Psoas muscle (tissue), 8 donors: ENCODE data around the gene MIEF1. TPM values are rescaled to one million over a fixed set of nuclear protein-coding genes. Genes with fewer than 3 reads are reported as not detected.
A peak's percentile ranks its signal among the peaks of the same experiment; 100 is the strongest.

Source experiments
- ATAC-seq, 4 donors: fragments of 200-7000 bp; cut with Tn5 transposase; one replicate each; pipeline ENCODE4 v1.9.1; 2020; ENCODE audit warnings: moderate library complexity in 3 of 4, mild to moderate bottlenecking in 2 of 4
- DNase-seq, 2 donors: peaks; one replicate each; pipeline ENCODE4 v3.0.0-alpha.2; 2020
- H3K27ac ChIP-seq: fragments of 200-600 bp; one replicate; pipeline ENCODE4 v1.8.0; 2022
- H3K27me3 ChIP-seq, 3 donors: fragments of 200-600 bp in 1 of 3; one replicate each; pipeline versions ENCODE4 v1.6.1 to v1.8.0; 2013 to 2022; ENCODE audit warnings: low read length in 2 of 3, mild to moderate bottlenecking in 2 of 3, moderate library complexity in 1 of 3; ENCODE audit not compliant: insufficient read depth in 3 of 3
- H3K36me3 ChIP-seq, 2 donors: fragments of 200-600 bp in 1 of 2; one replicate each; pipeline versions ENCODE4 v1.6.1 to v1.8.0; 2013 to 2022; ENCODE audit warnings: low read depth in 1 of 2, mild to moderate bottlenecking in 1 of 2, moderate library complexity in 1 of 2; ENCODE audit not compliant: insufficient read depth in 1 of 2
- H3K4me1 ChIP-seq: fragments of 200-600 bp; one replicate; pipeline ENCODE4 v1.8.0; 2022
- H3K4me3 ChIP-seq: fragments of 200-600 bp; one replicate; pipeline ENCODE4 v1.8.0; 2022; ENCODE audit warnings: mild to moderate bottlenecking
- H3K9me3 ChIP-seq: fragments of 200-600 bp; one replicate; pipeline ENCODE4 v1.8.0; 2022
- WGBS, 3 donors: extraction: QIAGEN DNeasy Blood & Tissue Kit; methylation state at CpG; one replicate each; pipeline versions ENCODE4 v1.1.6 to v1.1.7; 2013; 5-methylcytosine and 5-hydroxymethylcytosine counted together
- intact Hi-C, 2 donors: fragments of 100-400 bp; cut with DNase I; formaldehyde crosslinking; loops; one replicate each; pipeline versions ENCODE4 v1.11.0 to v1.14.2; 2022
- polyA plus RNA-seq, 3 donors: library from polyadenylated mRNA; stranded (reverse); fragments of 200-250 nt; gene quantifications; one replicate each; pipeline ENCODE4 v1.2.3, GENCODE V29; 2013
- total RNA-seq, 4 donors: library from RNA; stranded (reverse); fragmentation: NEBNext Ultra II Directional in 2 of 4; extraction: Animal tissue kit (Norgen Biotek cat#: 25700) in 2 of 4; gene quantifications; one replicate each; pipeline versions ENCODE4 v1.2.1 to v1.2.4, GENCODE V29; 2021 to 2023
- TF ChIP-seq, protein P1 (sequence below): fragments of 200-600 bp; IDR thresholded peaks from one replicate; pipeline ENCODE4 v1.8.0; 2022; ENCODE audit warnings: antibody characterized with exemption
- donor health status: healthy with polysubstance abuse.
- donor health status: DM: no; HTN: no; CAD: no; lungs with moderate emphysema.
- donor health status: Bipolar disorder and iron deficiency.
- donor health status: healthy.
- donor health status: DM: yes; HTN: yes; CAD: no.
- donor health status: DM: no; HTN: no; CAD: no.
- donor health status: DM: no; HTN: no; CAD: no.
- donor health status: DM: yes; HTN: yes; CAD: no.

Gene MIEF1
- total and polyA plus RNA-seq, 7 donors = 7.4 to 20.9 (median 14.0) TPM

DNA sequence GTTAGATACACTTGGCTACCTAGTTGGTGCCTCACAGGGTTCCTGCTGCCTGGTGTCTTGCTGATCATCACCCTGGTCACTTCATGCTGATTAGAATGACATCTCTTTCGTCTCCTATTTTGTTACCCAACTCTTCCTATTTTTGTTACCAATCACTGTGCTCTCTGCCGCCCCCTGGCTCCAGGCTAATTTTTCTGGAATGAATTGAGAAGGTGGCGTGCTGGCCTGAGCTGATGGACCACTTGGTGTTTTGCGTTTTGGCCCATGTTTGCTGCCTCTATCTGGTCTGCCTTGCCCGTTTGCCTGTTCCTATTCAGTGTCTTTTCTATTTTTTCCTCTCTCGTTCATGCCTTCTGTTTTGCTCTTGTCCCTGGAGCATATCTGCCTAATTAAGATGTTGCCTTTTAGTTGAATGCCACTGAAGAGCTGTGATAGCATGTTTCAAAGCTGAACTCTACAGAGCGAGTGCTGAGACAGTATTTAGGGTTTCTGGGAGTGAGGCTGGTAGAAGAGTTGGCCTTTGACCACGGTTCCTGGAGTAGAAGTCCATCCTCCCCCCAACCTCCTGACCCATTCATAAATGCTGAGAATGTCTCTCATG lies 12.4 kb downstream of the MIEF1 start:
- Histone ChIP-seq H3K27ac (no peak overlapping the region), H3K9me3 (no peaks in the 10 kb centered on the region), H3K27me3 (no peaks in the 10 kb centered on the region), H3K4me1 (peaks cover 19% of the 10 kb centered on the region), H3K36me3 (peaks cover 3 to 74% of the 10 kb centered on the region in 2 donors), H3K4me3 (no peak overlapping the region)
- intact Hi-C loops = loop anchor here in 1 of 2 donors (10.0 kb wide), 1 partner anchor 170 kb away; the partner anchor contains the start of gene SYNGR1
- TF ChIP-seq, protein P1, sequence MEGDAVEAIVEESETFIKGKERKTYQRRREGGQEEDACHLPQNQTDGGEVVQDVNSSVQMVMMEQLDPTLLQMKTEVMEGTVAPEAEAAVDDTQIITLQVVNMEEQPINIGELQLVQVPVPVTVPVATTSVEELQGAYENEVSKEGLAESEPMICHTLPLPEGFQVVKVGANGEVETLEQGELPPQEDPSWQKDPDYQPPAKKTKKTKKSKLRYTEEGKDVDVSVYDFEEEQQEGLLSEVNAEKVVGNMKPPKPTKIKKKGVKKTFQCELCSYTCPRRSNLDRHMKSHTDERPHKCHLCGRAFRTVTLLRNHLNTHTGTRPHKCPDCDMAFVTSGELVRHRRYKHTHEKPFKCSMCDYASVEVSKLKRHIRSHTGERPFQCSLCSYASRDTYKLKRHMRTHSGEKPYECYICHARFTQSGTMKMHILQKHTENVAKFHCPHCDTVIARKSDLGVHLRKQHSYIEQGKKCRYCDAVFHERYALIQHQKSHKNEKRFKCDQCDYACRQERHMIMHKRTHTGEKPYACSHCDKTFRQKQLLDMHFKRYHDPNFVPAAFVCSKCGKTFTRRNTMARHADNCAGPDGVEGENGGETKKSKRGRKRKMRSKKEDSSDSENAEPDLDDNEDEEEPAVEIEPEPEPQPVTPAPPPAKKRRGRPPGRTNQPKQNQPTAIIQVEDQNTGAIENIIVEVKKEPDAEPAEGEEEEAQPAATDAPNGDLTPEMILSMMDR = peak; percentile 66
- 38 to 47% (median 44%) methylated on average over 8 of the region's 8 CpGs for WGBS, 3 donors
- DNase-seq (peak in 1 of 2 donors; percentile 64), ATAC-seq (peak; percentile 31 to 58 (median 36))

DNA sequence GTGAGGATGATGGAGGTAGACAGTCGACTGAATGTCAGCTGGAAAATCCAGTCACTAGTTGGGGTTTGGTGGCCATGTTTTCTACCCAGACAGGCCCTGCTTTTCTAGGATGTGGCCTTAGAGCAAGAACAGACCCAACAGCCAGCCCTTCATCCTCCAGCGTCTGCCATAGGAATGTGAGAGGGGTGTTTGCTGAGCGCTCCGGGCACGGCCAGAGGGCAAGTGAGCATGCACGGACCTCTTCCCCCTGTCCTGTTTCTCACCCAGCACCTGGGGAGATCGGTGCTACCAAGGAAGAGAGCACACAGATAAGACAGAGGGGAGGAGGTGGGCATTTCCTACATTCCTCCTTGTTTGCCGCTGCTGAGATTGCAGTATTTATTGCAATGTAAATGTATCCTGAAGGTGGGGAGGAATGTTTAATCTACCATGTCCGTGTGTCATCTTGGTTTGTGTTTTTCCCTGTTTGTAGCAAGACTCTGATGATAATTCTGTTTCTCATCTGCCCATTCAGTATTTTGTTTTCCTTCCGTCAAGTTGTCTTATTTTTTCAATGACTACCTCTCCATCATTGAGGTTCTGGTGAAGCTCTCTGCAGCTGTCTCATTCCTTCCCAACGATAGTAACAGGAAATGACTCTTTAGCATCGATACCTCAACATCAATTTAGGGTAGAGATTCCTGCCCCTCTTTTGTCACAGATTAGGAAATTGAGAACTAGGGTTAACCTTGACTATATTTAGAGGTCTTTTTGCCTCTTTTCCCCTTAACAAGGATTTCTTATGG lies 13.4 kb downstream of the MIEF1 start:
- Histone ChIP-seq H3K27ac (no peak overlapping the region), H3K4me1 (peaks cover 19% of the 10 kb centered on the region), H3K4me3 (no peak overlapping the region), H3K27me3 (no peaks in the 10 kb centered on the region), H3K36me3 (peaks cover 3 to 64% of the 10 kb centered on the region in 2 donors), H3K9me3 (no peaks in the 10 kb centered on the region)
- DNase-seq (no peak), ATAC-seq (no peak)
- 83 to 89% (median 86%) methylated on average over 11 to 12 of the region's 12 CpGs for WGBS, 3 donors
- TF ChIP-seq, protein P1 = no peak
- intact Hi-C loops = loop anchor here in 1 of 2 donors (10.0 kb wide), 1 partner anchor 171 kb away; the partner anchor contains the start of gene SYNGR1

DNA sequence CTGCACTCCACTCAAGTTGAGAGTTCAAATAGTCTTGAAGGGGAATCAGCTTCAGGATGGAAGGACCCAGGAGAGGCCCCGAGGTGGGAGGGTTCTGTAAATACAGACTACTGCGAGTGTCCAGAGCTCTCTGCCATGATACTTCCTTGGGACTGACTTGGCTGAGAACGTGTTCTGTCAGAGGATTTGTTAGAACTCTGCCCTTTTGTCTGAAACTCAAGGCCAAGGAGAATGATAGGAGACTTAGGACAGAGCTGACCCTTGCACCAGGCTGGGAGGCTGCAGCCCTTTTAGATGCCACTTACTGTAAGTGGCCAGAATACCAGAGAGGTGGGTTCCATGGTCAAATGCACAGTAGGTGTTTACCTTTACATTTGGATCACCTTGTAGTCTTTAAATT lies 15.4 kb downstream of the MIEF1 start:
- H3K27me3 ChIP-seq = no peaks in the 10 kb centered on the region
- peaks cover 19% of the 10 kb centered on the region for H3K4me1 ChIP-seq
- no peak overlapping the region for H3K27ac ChIP-seq
- 73 to 89% (median 79%) methylated on average over 3 of the region's 3 CpGs for WGBS, 3 donors
- H3K4me3 ChIP-seq = no peak overlapping the region
- TF ChIP-seq, protein P1 = no peak
- intact Hi-C loops = loop anchor here in 1 of 2 donors (10.0 kb wide), 1 partner anchor 173 kb away; the partner anchor contains the start of gene SYNGR1
- H3K36me3 ChIP-seq = peaks cover 4 to 59% of the 10 kb centered on the region in 2 donors
- H3K9me3 ChIP-seq = no peaks in the 10 kb centered on the region
- DNase-seq (no peak), ATAC-seq (no peak)

DNA sequence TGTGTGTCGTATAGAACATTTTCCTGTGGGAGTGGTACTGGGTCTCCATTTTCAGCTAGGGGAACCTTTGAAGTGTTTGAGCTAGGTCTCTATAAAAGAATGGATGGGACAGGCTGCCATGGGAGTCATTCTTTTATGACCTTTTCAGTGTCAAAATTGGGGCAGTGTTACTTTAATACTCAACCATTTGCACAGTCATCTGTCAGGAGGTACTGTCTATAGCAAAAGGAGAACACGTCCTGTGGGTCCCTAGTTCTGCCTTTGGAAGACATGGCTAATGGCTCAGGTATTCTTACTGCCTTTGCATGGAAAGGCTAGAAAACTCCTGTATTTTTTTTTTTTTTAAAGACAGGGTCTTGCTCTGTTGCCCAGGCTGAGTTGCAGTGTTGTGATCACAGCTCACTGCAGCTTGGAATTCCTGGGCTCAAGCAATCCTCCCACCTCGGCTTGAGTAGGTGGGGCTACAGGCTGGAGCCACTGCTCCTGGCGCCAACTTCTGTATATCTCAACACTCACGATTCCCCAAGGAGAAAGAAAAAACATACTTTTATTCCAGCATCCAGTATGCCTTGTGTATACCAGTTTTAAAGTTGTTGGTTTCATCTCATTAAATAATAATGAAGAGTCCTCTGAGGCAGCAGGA lies 16.2 kb downstream of the MIEF1 start:
- H3K27me3 ChIP-seq = no peaks in the 10 kb centered on the region
- ATAC-seq (no peak), DNase-seq (peak in 1 of 2 donors; percentile 19)
- peak overlapping the region; percentile 100 for H3K27ac ChIP-seq
- 52 to 64% (median 55%) methylated on average over 5 of the region's 5 CpGs for WGBS, 3 donors
- peaks cover 4 to 59% of the 10 kb centered on the region in 2 donors for H3K36me3 ChIP-seq
- TF ChIP-seq, protein P1 = no peak
- intact Hi-C loops = loop anchor here (2.0 to 10.0 kb wide), 2 partner anchors 15 to 173 kb away; partner anchors contain the start of genes MIEF1 (in 1 of the 2) and SYNGR1 (in 1 of the 2)
- no peaks in the 10 kb centered on the region for H3K9me3 ChIP-seq
- peaks cover 19% of the 10 kb centered on the region for H3K4me1 ChIP-seq
- H3K4me3 ChIP-seq = no peak overlapping the region
